IgD-negative memory B cell (primary cell): Measurements from ENCODE around the gene GNG2. TPM values are rescaled to one million over a fixed set of nuclear protein-coding genes. Genes with fewer than 3 reads are reported as not detected.

Source experiments
- H3K27ac Mint-ChIP-seq, 3 donors: one replicate each; pipeline ENCODE4 v1.8.0; 2020 to 2022; ENCODE audit warnings: mild to moderate bottlenecking in 3 of 3, mixed read lengths in 3 of 3, moderate library complexity in 1 of 3
- H3K27me3 Mint-ChIP-seq: one replicate; pipeline ENCODE4 v1.8.0; 2021; ENCODE audit warnings: mixed read lengths
- H3K36me3 Mint-ChIP-seq: one replicate; pipeline ENCODE4 v1.8.0; 2020; ENCODE audit warnings: mild to moderate bottlenecking, mixed read lengths
- H3K4me1 Mint-ChIP-seq, 3 donors: one replicate each; pipeline ENCODE4 v1.8.0; 2020 to 2022; ENCODE audit warnings: mixed read lengths in 3 of 3, mild to moderate bottlenecking in 1 of 3
- H3K4me3 Mint-ChIP-seq, 4 donors: one replicate each; pipeline ENCODE4 v1.8.0; 2020 to 2022; ENCODE audit warnings: mild to moderate bottlenecking in 4 of 4, mixed read lengths in 4 of 4, moderate library complexity in 3 of 4
- H3K9me3 Mint-ChIP-seq, 3 donors: one replicate each; pipeline ENCODE4 v1.8.0; 2020 to 2021; ENCODE audit warnings: mixed read lengths in 3 of 3, mild to moderate bottlenecking in 1 of 3
- polyA plus RNA-seq: library from polyadenylated mRNA; unstranded; fragments of 300-500 nt; fragmentation: Illumina TruSeq; gene quantifications from one replicate; pipeline ENCODE4 v1.2.3, GENCODE V29; 2021

The GNG2 gene
- polyA plus RNA-seq, 1 donor from 2014 or later: 68.8 TPM

DNA sequence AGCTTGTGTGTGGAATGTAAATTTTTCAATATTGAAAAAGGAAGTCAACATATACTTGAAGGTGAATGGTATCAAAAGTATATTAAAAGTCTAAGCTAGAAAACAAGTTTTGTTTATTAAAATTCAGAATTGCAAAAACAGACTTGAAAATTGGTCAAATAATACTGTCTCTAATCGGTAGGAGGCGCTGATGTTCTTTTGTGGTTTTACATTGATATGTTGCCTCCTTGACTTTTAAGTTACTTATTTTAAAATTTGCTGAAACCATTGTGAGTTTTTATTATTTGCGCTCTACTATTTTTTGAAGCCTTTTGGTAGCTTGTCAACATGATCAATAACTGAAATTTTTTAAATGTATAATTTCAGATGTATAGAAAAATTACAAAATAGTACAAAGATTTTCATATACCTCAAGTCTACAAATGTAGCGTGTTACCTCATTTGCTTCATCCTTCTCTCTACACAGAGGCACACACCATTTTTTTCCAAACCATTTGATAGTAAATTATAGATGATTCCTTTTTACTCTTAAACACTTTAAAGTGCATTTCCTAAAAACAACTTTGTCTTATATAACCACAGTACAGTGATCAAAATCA is 135.8 kb downstream of the GNG2 start:
- H3K9me3 Mint-ChIP-seq: no peaks in the 10 kb centered on the region
- no peaks in the 10 kb centered on the region for H3K27me3 Mint-ChIP-seq
- H3K4me3 Mint-ChIP-seq: no peak overlapping the region
- H3K27ac Mint-ChIP-seq: no peak overlapping the region
- peaks cover 5% of the 10 kb centered on the region for H3K36me3 Mint-ChIP-seq
- H3K4me1 Mint-ChIP-seq: peaks cover 12 to 15% (median 12%) of the 10 kb centered on the region in 3 donors

DNA sequence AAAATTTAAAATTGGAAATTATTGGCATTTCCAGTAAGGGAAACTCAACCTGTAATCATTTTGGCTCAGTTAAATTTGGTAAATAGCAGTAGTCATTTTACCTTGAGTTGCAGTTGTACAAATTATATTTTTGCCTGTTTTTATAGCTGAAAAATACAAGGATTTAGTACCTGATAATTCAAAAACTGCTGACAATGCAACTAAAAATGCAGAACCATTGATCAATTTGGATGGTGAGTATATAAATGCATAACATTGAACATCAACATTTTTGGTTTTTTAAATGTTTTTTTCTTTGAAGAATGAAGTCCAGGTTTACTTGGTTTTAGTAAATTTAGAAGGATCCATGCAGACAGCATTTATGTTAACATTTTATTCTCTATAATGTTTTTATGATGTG is 137.9 kb downstream of the GNG2 start:
- Mint-ChIP-seq H3K4me1 (peaks cover 8 to 12% (median 10%) of the 10 kb centered on the region in 3 donors), H3K27ac (no peak overlapping the region), H3K4me3 (no peak overlapping the region), H3K9me3 (no peaks in the 10 kb centered on the region), H3K36me3 (peaks cover 9% of the 10 kb centered on the region), H3K27me3 (no peaks in the 10 kb centered on the region)

DNA sequence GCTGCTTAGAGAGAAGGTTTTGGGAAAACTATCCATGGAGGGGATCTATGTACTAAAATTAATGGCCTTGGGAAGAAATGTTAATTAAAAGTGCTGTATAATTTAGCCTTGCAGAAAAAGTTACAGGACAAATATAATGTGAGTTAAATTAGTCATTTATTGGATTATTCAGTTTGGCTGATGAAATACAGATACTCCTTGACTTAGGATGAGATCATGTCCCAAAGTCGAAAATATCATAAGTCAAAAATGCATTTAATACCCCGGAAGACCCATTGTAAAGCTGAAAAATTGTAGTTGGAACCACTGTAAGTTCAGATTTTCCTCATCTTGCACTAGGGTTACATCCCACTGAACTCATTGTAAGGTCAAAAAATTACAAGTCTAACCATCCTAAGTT is 138.7 kb downstream of the GNG2 start:
- peaks cover 4 to 6% (median 6%) of the 10 kb centered on the region in 3 donors for H3K4me1 Mint-ChIP-seq
- no peak overlapping the region for H3K4me3 Mint-ChIP-seq
- no peaks in the 10 kb centered on the region for H3K27me3 Mint-ChIP-seq
- no peaks in the 10 kb centered on the region for H3K9me3 Mint-ChIP-seq
- H3K36me3 Mint-ChIP-seq: peaks cover 8% of the 10 kb centered on the region
- H3K27ac Mint-ChIP-seq: no peak overlapping the region

DNA sequence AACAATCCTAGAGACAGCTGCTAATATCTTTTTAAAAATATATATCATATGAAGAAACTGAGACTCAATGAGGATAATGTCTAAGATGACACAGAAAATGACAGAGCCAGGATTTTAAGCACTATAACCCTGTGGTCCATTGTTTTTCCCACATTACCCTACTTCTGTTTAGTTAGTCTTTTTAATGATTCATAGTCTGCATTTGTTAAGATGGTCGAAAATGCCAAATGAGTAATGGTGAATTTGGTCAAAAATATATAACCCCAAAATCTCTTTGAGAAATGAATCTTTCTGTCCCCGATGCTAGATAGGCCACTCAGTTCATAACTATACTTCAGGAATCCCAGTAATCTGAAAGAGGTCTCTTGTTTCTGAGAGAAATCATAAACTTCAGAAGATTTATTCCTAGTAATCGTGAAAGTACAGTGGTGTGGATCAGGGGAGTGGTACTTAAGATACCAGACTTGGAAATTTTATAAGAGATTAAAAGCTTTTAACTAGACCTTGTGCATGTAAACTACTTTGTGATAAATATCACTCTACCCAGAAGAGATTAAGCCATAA is 139.7 kb downstream of the GNG2 start:
- Mint-ChIP-seq H3K36me3 (peaks cover 8% of the 10 kb centered on the region), H3K4me3 (no peak overlapping the region), H3K27ac (no peak overlapping the region), H3K9me3 (no peaks in the 10 kb centered on the region), H3K27me3 (no peaks in the 10 kb centered on the region), H3K4me1 (peaks cover 0 to 6% (median 2%) of the 10 kb centered on the region in 3 donors)

- H3K27ac Mint-ChIP-seq: no peak overlapping the region
- no peak overlapping the region for H3K4me3 Mint-ChIP-seq
- H3K36me3 Mint-ChIP-seq: peaks cover 8% of the 10 kb centered on the region
- peaks cover 0 to 5% (median 0%) of the 10 kb centered on the region in 3 donors for H3K4me1 Mint-ChIP-seq
- no peaks in the 10 kb centered on the region for H3K9me3 Mint-ChIP-seq
- H3K27me3 Mint-ChIP-seq: no peaks in the 10 kb centered on the region
Measured at GRCh38 chr14:52000696-52001095, 140.3 kb downstream of the GNG2 start.

- peaks cover 7% of the 10 kb centered on the region for H3K36me3 Mint-ChIP-seq
- H3K4me3 Mint-ChIP-seq: peak overlapping the region in 1 of 4 donors; percentile 65
- no peak overlapping the region for H3K27ac Mint-ChIP-seq
- H3K4me1 Mint-ChIP-seq: peaks cover 0 to 1% (median 0%) of the 10 kb centered on the region in 3 donors
- no peaks in the 10 kb centered on the region for H3K27me3 Mint-ChIP-seq
- H3K9me3 Mint-ChIP-seq: no peaks in the 10 kb centered on the region
Measured at GRCh38 chr14:52002542-52002941, 142.1 kb downstream of the GNG2 start.

GRCh38 chr14:52003324-52003723 is 142.9 kb downstream of the GNG2 start:
- H3K27me3 Mint-ChIP-seq: no peaks in the 10 kb centered on the region
- no peak overlapping the region for H3K27ac Mint-ChIP-seq
- H3K4me3 Mint-ChIP-seq: no peak overlapping the region
- peaks cover 0 to 1% (median 0%) of the 10 kb centered on the region in 3 donors for H3K4me1 Mint-ChIP-seq
- no peaks in the 10 kb centered on the region for H3K9me3 Mint-ChIP-seq
- H3K36me3 Mint-ChIP-seq: peaks cover 7% of the 10 kb centered on the region

DNA sequence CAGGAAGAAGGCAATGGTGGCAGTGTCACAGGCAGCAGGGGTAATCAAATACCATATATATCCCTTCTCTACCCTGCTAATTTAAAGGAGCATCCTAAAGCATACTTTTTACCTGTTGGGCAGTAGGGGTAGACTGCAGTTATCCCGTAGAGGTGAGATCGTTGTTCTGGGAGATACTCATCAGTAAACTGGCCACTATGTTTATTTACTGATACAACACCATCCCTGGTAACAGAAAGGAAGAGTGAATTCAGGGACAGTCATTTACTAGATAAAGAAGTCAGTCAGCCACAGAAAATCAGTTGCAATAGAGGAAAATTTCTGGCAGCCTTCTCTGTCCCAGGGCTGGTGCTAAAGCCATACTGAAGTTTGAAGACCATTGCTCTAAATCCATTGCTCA is 145.2 kb downstream of the GNG2 start:
- Mint-ChIP-seq H3K4me3 (no peak overlapping the region), H3K27ac (no peak overlapping the region), H3K9me3 (no peaks in the 10 kb centered on the region), H3K36me3 (peaks cover 10% of the 10 kb centered on the region), H3K4me1 (peaks cover 0 to 1% (median 0%) of the 10 kb centered on the region in 3 donors), H3K27me3 (no peaks in the 10 kb centered on the region)

DNA sequence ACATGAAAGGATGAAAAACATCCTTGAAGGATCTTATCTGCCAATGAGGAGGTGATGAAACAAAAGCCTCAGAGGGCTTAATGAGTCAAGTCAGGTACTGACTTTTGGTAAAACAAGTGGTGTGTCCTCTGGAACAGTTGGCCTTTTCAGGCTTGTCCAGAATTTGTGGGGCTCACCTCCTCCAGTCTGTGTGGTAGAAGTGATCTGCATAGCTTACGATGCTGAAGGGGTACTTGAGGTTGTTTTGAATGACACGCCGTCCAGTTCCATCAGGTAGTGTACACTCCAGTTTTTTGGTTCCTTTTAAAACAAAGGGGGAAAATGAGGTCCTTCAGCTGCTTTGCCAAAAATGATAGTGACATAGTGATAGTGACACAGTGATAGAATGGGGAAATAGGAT is 145.9 kb downstream of the GNG2 start:
- Mint-ChIP-seq H3K4me3 (no peak overlapping the region), H3K36me3 (peaks cover 7% of the 10 kb centered on the region), H3K27me3 (no peaks in the 10 kb centered on the region), H3K4me1 (peaks cover 0 to 1% (median 0%) of the 10 kb centered on the region in 3 donors), H3K9me3 (no peaks in the 10 kb centered on the region), H3K27ac (no peak overlapping the region)

- no peak overlapping the region for H3K4me3 Mint-ChIP-seq
- peaks cover 0 to 1% (median 0%) of the 10 kb centered on the region in 3 donors for H3K4me1 Mint-ChIP-seq
- no peaks in the 10 kb centered on the region for H3K27me3 Mint-ChIP-seq
- no peak overlapping the region for H3K27ac Mint-ChIP-seq
- peaks cover 4% of the 10 kb centered on the region for H3K36me3 Mint-ChIP-seq
- H3K9me3 Mint-ChIP-seq: no peaks in the 10 kb centered on the region
Measured at GRCh38 chr14:52007211-52007610, 146.8 kb downstream of the GNG2 start.

DNA sequence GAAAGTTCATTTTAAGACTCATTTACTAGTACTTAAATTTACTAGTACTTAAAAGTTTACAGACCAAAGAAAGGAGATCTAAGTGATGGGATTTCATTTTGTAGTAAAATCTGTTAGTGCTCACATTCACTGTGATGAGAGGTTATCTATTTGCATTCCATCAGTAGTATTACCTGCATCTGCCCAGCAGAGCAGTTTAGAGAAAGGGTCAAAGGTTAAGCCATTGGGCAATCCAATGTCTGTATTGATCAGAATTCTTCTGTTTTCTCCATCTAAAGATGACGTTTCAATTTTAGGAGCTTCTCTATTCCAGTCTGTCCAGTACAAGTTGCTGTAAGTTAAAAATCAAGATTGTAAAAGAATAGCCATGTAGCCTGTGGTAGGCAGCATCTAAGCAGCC is 147.2 kb downstream of the GNG2 start:
- H3K4me3 Mint-ChIP-seq: no peak overlapping the region
- peaks cover 0 to 1% (median 0%) of the 10 kb centered on the region in 3 donors for H3K4me1 Mint-ChIP-seq
- H3K9me3 Mint-ChIP-seq: no peaks in the 10 kb centered on the region
- no peaks in the 10 kb centered on the region for H3K27me3 Mint-ChIP-seq
- no peak overlapping the region for H3K27ac Mint-ChIP-seq
- peaks cover 4% of the 10 kb centered on the region for H3K36me3 Mint-ChIP-seq

- no peak overlapping the region for H3K27ac Mint-ChIP-seq
- H3K4me3 Mint-ChIP-seq: no peak overlapping the region
- no peaks in the 10 kb centered on the region for H3K9me3 Mint-ChIP-seq
- peaks cover 0 to 1% (median 0%) of the 10 kb centered on the region in 3 donors for H3K4me1 Mint-ChIP-seq
- H3K27me3 Mint-ChIP-seq: no peaks in the 10 kb centered on the region
- peaks cover 4% of the 10 kb centered on the region for H3K36me3 Mint-ChIP-seq
Measured at GRCh38 chr14:52008136-52008535, 147.7 kb downstream of the GNG2 start.

DNA sequence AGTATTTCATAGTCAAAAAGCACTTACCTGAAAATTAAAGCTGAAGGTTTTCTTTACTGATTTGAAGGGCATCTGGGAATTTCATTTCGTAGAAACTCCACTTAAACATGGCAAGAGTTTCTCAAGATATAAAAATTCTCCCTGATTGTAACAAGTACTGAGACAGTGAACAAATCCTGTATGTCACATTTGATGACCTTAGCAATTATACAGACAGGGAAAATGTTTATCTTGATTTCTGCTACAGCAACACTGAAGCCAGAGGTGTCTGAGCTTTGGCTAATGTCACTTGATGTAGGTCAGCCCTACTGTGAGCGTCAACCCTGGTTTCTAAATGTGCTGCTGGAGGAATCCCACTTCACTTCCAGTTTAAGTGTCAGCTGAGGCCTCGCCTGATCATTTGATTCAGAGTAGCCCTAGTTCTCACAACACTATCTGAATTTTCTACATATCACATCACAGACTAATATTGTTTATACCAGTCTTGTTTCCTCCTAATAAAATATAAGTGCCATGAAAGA is 149.8 kb downstream of the GNG2 start:
- H3K36me3 Mint-ChIP-seq: peaks cover 4% of the 10 kb centered on the region
- no peak overlapping the region for H3K27ac Mint-ChIP-seq
- no peaks in the 10 kb centered on the region for H3K9me3 Mint-ChIP-seq
- no peaks in the 10 kb centered on the region for H3K27me3 Mint-ChIP-seq
- H3K4me1 Mint-ChIP-seq: peaks cover 0 to 3% (median 0%) of the 10 kb centered on the region in 3 donors
- H3K4me3 Mint-ChIP-seq: no peak overlapping the region

DNA sequence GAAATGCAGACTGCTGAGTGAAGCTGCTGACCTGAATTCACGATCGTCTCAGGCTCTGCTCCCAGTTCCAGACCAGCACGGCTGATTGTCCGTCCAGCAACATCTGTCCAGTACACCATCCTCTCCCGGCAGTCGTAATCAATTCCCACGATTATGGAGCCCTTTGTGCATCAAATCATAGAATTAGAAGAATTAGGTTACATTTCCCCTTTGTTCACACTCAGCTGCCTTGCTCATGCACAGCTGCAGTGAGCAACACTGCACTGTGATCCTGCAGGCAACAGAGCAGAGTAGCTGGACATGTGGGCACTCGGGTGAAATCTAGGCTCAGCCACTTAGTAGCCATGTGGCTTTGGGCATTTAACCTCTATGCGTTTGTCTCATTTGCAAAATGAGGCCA is 151.1 kb downstream of the GNG2 start:
- H3K9me3 Mint-ChIP-seq: no peaks in the 10 kb centered on the region
- H3K4me3 Mint-ChIP-seq: no peak overlapping the region
- peaks cover 4% of the 10 kb centered on the region for H3K36me3 Mint-ChIP-seq
- H3K4me1 Mint-ChIP-seq: peaks cover 0 to 2% (median 0%) of the 10 kb centered on the region in 3 donors
- H3K27me3 Mint-ChIP-seq: no peaks in the 10 kb centered on the region
- H3K27ac Mint-ChIP-seq: no peak overlapping the region

- H3K36me3 Mint-ChIP-seq: peaks cover 4% of the 10 kb centered on the region
- peaks cover 0 to 2% (median 0%) of the 10 kb centered on the region in 3 donors for H3K4me1 Mint-ChIP-seq
- H3K9me3 Mint-ChIP-seq: no peaks in the 10 kb centered on the region
- H3K27ac Mint-ChIP-seq: no peak overlapping the region
- H3K27me3 Mint-ChIP-seq: peaks cover 2% of the 10 kb centered on the region
- no peak overlapping the region for H3K4me3 Mint-ChIP-seq
Measured at GRCh38 chr14:52012635-52013034, 152.2 kb downstream of the GNG2 start.
